T1000 (cell line): ENCODE measurements around the gene PARP6.

Experiments
- DNase-seq: peaks from one replicate; lab custom pipeline; 2025; ENCODE audit warnings: mixed read lengths; lab: John Stamatoyannopoulos, UW

Gene PARP6

DNA sequence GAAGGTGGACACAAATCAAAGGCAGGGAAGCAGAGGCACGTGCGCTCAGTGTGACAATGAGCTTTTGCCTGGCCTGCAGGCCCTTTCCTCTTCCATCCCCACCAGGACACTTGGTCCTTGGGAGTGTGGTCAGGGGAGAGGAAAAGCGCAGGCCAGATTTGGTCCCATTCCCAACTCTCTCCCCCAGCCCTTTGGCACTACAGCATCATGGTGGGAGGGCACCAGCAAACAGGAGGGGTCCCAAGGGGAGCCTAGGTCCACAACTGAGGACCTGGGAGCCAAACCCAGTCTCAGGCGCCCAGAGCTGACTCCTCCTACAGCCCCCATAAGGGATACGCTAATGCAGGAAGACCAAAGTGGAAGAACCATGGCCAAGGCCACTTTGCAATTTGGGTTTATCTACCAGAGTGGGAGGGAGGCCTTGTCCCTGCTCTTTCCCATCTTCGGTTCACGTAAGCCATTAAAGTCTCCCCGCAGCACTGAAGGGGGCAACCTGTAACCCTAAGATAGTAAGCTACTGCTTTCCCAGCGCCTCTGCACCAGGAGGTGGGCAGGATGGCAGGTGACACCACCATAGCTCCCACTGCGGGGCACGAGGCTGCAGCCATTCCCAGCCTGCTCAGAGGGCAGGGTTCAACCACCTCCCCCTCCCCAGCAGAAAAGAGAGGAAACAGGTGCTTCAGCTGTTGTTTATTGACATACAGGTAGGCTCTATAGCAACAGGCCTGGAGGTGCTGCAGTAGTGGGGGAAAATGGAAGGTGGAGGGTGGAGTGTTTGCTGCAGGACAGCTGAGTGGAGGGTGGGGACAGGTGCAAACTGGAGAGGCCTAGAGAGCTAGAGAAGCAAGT, 73.8 kb downstream of the PARP6 start:
- DNase-seq = no peak

DNA sequence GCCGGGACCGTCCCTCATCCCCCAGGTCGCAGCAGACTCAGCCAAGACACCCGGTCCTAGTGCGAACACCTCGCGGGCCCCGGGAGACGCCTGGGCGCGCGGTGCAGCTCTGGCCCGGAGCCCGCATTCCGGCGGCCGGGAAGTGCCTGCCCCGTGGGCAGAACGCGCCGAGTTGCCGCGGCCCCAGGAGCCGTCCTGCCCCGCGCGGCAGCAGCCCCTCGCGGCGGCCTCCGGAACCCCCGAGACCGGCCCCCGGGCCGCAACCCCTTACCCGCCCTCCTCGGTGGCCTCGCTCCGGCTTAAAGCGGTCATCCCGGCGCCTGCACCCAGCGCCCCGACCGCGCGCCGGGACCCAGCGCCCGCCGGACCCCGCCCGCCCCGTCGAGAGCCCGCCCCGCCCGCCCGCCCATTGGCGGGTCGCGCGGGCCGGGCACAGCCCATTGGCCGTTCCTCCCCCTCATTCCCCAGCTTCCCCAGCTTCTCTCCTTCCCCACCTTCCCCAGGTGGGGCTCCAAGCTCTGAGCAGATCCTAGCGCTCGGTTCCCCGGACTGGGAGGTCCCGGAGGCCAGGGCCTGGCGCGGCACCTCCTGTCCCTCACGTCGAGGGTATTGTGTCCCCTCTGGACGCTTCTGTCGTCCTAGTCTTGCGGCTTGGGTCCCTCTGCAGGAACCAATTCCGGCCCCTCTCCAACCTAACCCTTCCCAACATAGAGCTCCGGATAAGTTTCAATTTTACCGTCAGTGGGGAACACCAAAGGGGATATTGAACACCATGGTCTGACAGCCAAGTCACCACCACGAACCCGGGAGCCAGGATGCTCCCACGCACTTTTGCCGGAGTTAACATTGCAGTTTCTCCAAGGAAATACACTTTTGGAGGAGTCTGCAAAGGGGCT, 74.6 kb downstream of the PARP6 start, which contains the start of gene GRAMD2A:
GRAMD2A (minus strand) TSS at position 328 of the 896 bp plus-strand sequence.
- peak; percentile 63 for DNase-seq

DNA sequence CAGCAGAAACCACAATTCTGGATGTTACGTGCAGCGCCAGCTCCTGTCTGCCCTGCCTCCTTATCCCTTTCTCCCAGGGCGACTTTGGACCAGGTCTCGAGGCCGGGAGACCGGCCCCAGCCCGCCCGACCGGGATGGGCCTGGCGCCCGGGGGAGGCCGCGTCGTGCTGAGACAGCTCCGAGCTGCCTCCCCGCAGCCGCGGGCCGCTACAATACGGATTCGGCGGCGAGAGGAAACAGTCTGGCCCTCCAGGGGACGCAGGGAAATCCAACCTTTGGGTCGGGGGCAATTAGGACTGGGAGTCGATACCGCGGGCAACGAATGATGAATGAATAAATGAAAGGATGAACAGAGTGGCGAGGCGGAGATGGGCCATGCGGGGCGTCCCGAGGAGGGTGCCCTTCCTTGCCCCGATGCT, 75.3 kb downstream of the PARP6 start:
- no peak for DNase-seq

DNA sequence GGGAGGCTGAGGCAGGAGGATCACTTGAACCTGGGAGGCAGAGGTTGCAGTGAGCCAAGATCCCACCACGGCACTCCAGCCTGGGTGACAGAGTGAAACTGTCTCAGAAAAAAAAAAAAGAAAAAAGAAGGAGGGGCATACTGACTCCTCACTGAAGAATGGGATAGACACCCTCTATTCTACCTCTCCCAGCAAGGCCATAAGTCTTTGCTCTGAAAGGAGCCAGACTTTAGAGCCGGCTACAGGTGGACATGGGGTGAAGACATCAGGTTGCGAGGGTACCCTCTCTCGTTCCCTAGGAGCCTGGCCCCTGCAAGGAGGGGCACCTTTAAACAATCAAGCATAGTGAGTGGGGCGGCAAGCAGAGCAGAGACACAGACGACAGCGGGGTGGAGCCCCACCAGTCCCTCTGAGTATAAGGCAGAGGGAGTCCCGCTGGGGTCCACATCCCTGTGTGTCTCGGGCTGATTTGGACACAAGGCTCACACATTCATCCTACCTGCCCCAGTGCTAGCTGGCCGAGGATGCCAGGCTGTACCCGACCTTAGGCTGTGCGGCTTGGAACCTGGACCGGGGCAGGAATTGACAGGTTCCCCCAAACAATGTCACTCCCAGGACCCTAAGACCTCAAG, 75.8 kb downstream of the PARP6 start:
- no peak for DNase-seq

DNA sequence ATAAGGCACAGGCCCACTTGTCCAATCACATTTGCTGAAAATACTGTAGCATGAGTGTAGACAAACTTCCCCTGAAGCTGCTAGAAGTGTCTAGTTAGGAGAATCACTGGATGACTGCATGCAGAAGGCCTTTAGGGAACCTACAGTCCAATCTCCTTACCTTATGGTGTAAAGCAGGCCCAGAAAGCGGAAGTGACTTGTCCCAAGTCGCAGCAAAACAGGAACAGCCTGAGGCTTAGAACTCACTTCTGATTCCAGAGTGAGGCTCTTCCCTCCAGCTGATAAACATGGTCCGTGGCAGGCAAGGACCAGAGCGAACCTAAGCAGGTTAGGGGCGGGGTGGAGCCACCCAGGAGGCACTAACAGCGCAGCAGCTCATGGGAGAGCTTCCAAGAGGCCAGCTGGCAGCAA, 77.2 kb downstream of the PARP6 start:
- DNase-seq = no peak

DNA sequence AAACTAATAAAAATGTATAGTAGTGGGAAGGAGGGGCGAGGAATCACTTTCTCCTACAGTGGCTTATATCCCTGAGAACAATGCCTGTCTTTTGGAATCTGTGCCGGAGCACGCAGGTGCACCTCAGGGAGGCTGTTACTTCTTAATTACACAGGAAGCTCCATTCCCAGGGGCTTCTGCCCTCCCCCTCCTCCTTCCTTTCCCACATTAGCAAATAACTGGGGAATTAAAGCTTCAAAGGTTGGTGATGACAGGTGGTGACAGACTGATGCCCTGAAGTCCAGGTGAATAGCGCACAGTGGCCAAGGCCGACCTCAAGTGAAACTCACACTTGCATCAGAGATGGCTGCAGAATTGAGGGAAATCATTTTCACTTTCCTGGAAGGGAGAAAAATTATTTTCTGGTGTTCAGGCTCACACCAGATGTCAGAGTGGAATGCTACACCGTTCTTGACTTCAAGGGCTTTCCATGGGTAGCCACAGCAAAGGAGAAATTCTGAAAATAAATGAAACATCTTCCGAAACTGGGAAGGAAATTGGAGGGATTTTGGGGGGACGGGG, 78.4 kb downstream of the PARP6 start:
- no peak for DNase-seq

DNA sequence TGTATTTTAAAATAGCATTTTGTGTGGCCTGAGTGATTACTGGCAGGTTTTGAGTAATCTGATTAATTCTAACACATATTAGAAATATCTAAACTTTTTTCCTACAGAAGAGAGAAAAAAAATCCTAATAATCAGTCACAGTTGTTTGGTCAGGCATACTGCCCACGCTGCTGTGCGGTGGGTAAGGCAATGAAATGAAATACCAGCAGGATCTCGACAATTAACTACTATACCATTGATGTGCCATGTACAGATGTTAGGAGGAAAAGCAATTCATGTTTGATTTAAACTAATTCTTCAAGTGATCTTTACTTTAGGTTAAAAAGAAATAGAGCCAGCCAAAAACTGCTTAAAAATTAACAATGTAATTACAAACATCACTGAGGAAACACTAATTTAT, 79.9 kb downstream of the PARP6 start:
- no peak for DNase-seq
